Measurements from ENCODE around the gene SPRED1.
A peak's percentile ranks its signal among the peaks of the same experiment; 100 is the strongest.

The SPRED1 gene

GRCh38 chr15:38285456-38285855, 32.8 kb downstream of the SPRED1 start:
- DNase-seq: no peak

- no peak for DNase-seq
Measured at GRCh38 chr15:38294126-38294525, 41.5 kb downstream of the SPRED1 start.

GRCh38 chr15:38297623-38298388, 45.2 kb downstream of the SPRED1 start:
- DNase-seq: no peak

- no peak for DNase-seq
Measured at GRCh38 chr15:38299216-38299615, 46.6 kb downstream of the SPRED1 start.

- DNase-seq: no peak
Measured at GRCh38 chr15:38300395-38300794, 47.8 kb downstream of the SPRED1 start.

- DNase-seq: no peak
Measured at GRCh38 chr15:38304481-38304880, 51.8 kb downstream of the SPRED1 start.

GRCh38 chr15:38307251-38307650, 54.6 kb downstream of the SPRED1 start:
- no peak for DNase-seq

- DNase-seq: no peak
Measured at GRCh38 chr15:38307861-38308641, 55.4 kb downstream of the SPRED1 start.

- no peak for DNase-seq
Measured at GRCh38 chr15:38308797-38309196, 56.2 kb downstream of the SPRED1 start.

- no peak for DNase-seq
Measured at GRCh38 chr15:38312190-38312589, 59.6 kb downstream of the SPRED1 start.

- DNase-seq: no peak
Measured at GRCh38 chr15:38316311-38316710, 63.7 kb downstream of the SPRED1 start.

- no peak for DNase-seq
Measured at GRCh38 chr15:38320181-38320580, 67.5 kb downstream of the SPRED1 start.

- no peak for DNase-seq
Measured at GRCh38 chr15:38320866-38321265, 68.2 kb downstream of the SPRED1 start.

- DNase-seq: no peak
Measured at GRCh38 chr15:38323895-38324294, 71.3 kb downstream of the SPRED1 start.

GRCh38 chr15:38324939-38325647, 72.5 kb downstream of the SPRED1 start:
- no peak for DNase-seq

GRCh38 chr15:38325648-38325990, 73.0 kb downstream of the SPRED1 start:
- DNase-seq: no peak

- no peak for DNase-seq
Measured at GRCh38 chr15:38332711-38333110, 80.1 kb downstream of the SPRED1 start.

GRCh38 chr15:38335116-38335515, 82.5 kb downstream of the SPRED1 start:
- no peak for DNase-seq

- no peak for DNase-seq
Measured at GRCh38 chr15:38344351-38344750, 91.7 kb downstream of the SPRED1 start.

- no peak for DNase-seq
Measured at GRCh38 chr15:38349251-38349650, 96.6 kb downstream of the SPRED1 start.

- no peak for DNase-seq
Measured at GRCh38 chr15:38351466-38351865, 98.8 kb downstream of the SPRED1 start.

GRCh38 chr15:38354315-38354929, 101.8 kb downstream of the SPRED1 start:
- DNase-seq: peak; percentile 29

- no peak for DNase-seq
Measured at GRCh38 chr15:38362355-38362754, 109.7 kb downstream of the SPRED1 start.

Data from NCI-H526 treated with DMSO at 0.1 percent for 48 hours (cell line).